Fibroblast of villous mesenchyme (primary cell): ENCODE results near the gene COQ6. TPM values are rescaled to one million over a fixed set of nuclear protein-coding genes. Genes with fewer than 3 reads are reported as not detected.
"Not testable (repeated sequence)": the region's sequence is repeated elsewhere in the genome, so short reads cannot be mapped to it uniquely, and the experiment has no call there.

Experiments used
- DNase-seq: peaks from one replicate; pipeline ENCODE4 v3.0.0-alpha.2; 2010; ENCODE audit warnings: low read depth
- H3K4me3 ChIP-seq: 2 replicates; pipeline ENCODE4 v1.5.1; 2011; ENCODE audit warnings: low read depth, mild to moderate bottlenecking, low read length
- CTCF ChIP-seq: IDR thresholded peaks from 2 replicates; pipeline ENCODE4 v1.5.1; 2012; ENCODE audit warnings: low read depth, mild to moderate bottlenecking, low read length; ENCODE audit not compliant: insufficient read depth
- small RNA-seq: library from RNA; depleted of rRNA; stranded (forward); fragments of <200 nt; gene quantifications from one replicate; pipeline ENCODE3, GENCODE V24; 2012
- total RNA-seq: library from RNA; depleted of rRNA; stranded (reverse); fragments of >200 nt; gene quantifications from 2 replicates; pipeline ENCODE4 v1.2.3, GENCODE V29; 2012

Gene COQ6
- total RNA-seq, 1 donor = 20.3 TPM

- no peak for DNase-seq
- H3K4me3 ChIP-seq = no peak overlapping the region
- TF ChIP-seq CTCF = no peak
Observed at GRCh38 chr14:73997108-73997943, 47.2 kb downstream of the COQ6 start.

GRCh38 chr14:73997944-73998447 lies 47.9 kb downstream of the COQ6 start:
- DNase-seq = no peak
- TF ChIP-seq CTCF = no peak
- H3K4me3 ChIP-seq = no peak overlapping the region

GRCh38 chr14:73998726-73999125 lies 48.6 kb downstream of the COQ6 start:
- no peak overlapping the region for H3K4me3 ChIP-seq
- DNase-seq = no peak
- no peak for TF ChIP-seq CTCF

GRCh38 chr14:74005664-74006063 lies 55.6 kb downstream of the COQ6 start:
- not testable (repeated sequence) for DNase-seq, H3K4me3 ChIP-seq

- no peak for TF ChIP-seq CTCF
- DNase-seq = no peak
- no peak overlapping the region for H3K4me3 ChIP-seq
Observed at GRCh38 chr14:74008843-74009499, 58.9 kb downstream of the COQ6 start.

Small RNAs within 50 kb of the gene (small RNA-seq; reads per million reads assigned to genes)
- gene AC005480.2 (not detected), gene RF00019 (not detected)

Other genes with a start within 250 kb of the COQ6 start
- 29.6 and 31.1 TPM in 2 replicates for gene PNMA1, start 235.9 kb upstream of the COQ6 start, total RNA-seq
- 4.8 and 5.6 TPM in 2 replicates for gene PTGR2, start 98.5 kb upstream of the COQ6 start, total RNA-seq
- 80.5 and 102 TPM in 2 replicates for gene ZNF410, start 63.4 kb upstream of the COQ6 start, total RNA-seq
- gene FAM161B, start 208 bp upstream of the COQ6 start, total RNA-seq = 3.2 and 5.2 TPM in 2 replicates
- 13.0 and 13.2 TPM in 2 replicates for gene ENTPD5, start 69.0 kb downstream of the COQ6 start, total RNA-seq
- 8.2 and 11.9 TPM in 2 replicates for gene BBOF1, start 69.0 kb downstream of the COQ6 start, total RNA-seq
- 10.6 and 16.0 TPM in 2 replicates for gene ALDH6A1, start 134.2 kb downstream of the COQ6 start, total RNA-seq
- gene LIN52, start 134.7 kb downstream of the COQ6 start, total RNA-seq = 10.0 and 11.2 TPM in 2 replicates